ENCODE results near the gene MTG2. TPM values are rescaled to one million over a fixed set of nuclear protein-coding genes. Genes with fewer than 3 reads are reported as not detected.

Gene MTG2
- total and polyA plus RNA-seq, 2 of the 13 experiments (the other 11 are each of a cell fraction or from before 2014, with no cell fraction given), result 20.4 to 37.8 TPM

- no peak for TF ChIP-seq RNF219 (CRISPR knock-in tag; IDR thresholded peaks at IDR 0.05)
- peak; percentile 40 for TF ChIP-seq ASH2L (IDR thresholded peaks at IDR 0.05; ENCODE audit: insufficient read length, low read depth, low read length)
- TF ChIP-seq, protein P1, sequence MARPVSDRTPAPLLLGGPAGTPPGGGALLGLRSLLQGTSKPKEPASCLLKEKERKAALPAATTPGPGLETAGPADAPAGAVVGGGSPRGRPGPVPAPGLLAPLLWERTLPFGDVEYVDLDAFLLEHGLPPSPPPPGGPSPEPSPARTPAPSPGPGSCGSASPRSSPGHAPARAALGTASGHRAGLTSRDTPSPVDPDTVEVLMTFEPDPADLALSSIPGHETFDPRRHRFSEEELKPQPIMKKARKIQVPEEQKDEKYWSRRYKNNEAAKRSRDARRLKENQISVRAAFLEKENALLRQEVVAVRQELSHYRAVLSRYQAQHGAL (CRISPR knock-in tag; IDR thresholded peaks at IDR 0.05; ENCODE audit: not compliant biosample characterization), result no peak
- TF ChIP-seq U2AF1 (optimal IDR thresholded peaks at IDR 0.05; ENCODE audit: low read depth, low read length), result no peak
- TF ChIP-seq ZMAT3 (CRISPR knock-in tag; conservative IDR thresholded peaks at IDR 0.05), result no peak; the same call in 1 of the 2 replicates
- TF ChIP-seq HDAC6 (IDR thresholded peaks at IDR 0.05; ENCODE audit: low read depth, low read length), result no peak
- TF ChIP-seq, protein P2, sequence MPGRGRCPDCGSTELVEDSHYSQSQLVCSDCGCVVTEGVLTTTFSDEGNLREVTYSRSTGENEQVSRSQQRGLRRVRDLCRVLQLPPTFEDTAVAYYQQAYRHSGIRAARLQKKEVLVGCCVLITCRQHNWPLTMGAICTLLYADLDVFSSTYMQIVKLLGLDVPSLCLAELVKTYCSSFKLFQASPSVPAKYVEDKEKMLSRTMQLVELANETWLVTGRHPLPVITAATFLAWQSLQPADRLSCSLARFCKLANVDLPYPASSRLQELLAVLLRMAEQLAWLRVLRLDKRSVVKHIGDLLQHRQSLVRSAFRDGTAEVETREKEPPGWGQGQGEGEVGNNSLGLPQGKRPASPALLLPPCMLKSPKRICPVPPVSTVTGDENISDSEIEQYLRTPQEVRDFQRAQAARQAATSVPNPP (CRISPR knock-in tag; IDR thresholded peaks at IDR 0.05), result no peak
- TF ChIP-seq RBFOX2 (IDR thresholded peaks at IDR 0.05; ENCODE audit: low read depth, low read length), result no peak
- TF ChIP-seq BATF2 (CRISPR knock-in tag; IDR thresholded peaks at IDR 0.05), result no peak
- no peak for TF ChIP-seq ZNF275 (CRISPR knock-in tag; IDR thresholded peaks at IDR 0.05; ENCODE audit: borderline replicate concordance)
- no peak for TF ChIP-seq ZNF709 (CRISPR knock-in tag; IDR thresholded peaks at IDR 0.05)
- TF ChIP-seq, protein P3, sequence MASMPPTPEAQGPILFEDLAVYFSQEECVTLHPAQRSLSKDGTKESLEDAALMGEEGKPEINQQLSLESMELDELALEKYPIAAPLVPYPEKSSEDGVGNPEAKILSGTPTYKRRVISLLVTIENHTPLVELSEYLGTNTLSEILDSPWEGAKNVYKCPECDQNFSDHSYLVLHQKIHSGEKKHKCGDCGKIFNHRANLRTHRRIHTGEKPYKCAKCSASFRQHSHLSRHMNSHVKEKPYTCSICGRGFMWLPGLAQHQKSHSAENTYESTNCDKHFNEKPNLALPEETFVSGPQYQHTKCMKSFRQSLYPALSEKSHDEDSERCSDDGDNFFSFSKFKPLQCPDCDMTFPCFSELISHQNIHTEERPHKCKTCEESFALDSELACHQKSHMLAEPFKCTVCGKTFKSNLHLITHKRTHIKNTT (CRISPR knock-in tag; IDR thresholded peaks at IDR 0.05), result no peak
- no peak for TF ChIP-seq ZNF44 (CRISPR knock-in tag; IDR thresholded peaks at IDR 0.05)
- TF ChIP-seq NCOR1 (IDR thresholded peaks at IDR 0.05; ENCODE audit: borderline replicate concordance, low read length), result no peak
- TF ChIP-seq, protein P4, sequence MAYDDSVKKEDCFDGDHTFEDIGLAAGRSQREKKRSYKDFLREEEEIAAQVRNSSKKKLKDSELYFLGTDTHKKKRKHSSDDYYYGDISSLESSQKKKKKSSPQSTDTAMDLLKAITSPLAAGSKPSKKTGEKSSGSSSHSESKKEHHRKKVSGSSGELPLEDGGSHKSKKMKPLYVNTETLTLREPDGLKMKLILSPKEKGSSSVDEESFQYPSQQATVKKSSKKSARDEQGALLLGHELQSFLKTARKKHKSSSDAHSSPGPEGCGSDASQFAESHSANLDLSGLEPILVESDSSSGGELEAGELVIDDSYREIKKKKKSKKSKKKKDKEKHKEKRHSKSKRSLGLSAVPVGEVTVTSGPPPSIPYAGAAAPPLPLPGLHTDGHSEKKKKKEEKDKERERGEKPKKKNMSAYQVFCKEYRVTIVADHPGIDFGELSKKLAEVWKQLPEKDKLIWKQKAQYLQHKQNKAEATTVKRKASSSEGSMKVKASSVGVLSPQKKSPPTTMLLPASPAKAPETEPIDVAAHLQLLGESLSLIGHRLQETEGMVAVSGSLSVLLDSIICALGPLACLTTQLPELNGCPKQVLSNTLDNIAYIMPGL (CRISPR knock-in tag; IDR thresholded peaks at IDR 0.05; ENCODE audit: borderline replicate concordance in 1 of 2, low read depth in 1 of 2), result peak in 1 of 2 experiments; percentile 63; a peak in 3 of 4 replicates
- no peak for TF ChIP-seq PREB (CRISPR knock-in tag; IDR thresholded peaks at IDR 0.05)
Measured at GRCh38 chr20:62141397-62142251, 41.2 kb upstream of the MTG2 start (continued).

Data from HepG2 (cell line).